GM12892 (cell line): ENCODE results near the gene CX3CR1.

ENCODE experiments used
- DNase-seq: peaks from one replicate; pipeline ENCODE4 v3.0.0; 2011; ENCODE audit not compliant: insufficient read length
- FAIRE-seq: peaks from 2 replicates; lab custom pipeline; 2011; peaks lifted over from hg19 to GRCh38; lab: Jason Lieb, UNC
- POLR2A ChIP-seq: IDR thresholded peaks from 2 replicates; pipeline ENCODE4 v1.6.1; 2011; ENCODE audit warnings: low read depth, low read length, control low read depth
- POLR2AphosphoS5 ChIP-seq: IDR thresholded peaks from 2 replicates; pipeline ENCODE4 v1.6.1; 2011; ENCODE audit warnings: low read depth, low read length, control low read depth
- TAF1 ChIP-seq: IDR thresholded peaks from 2 replicates; pipeline ENCODE4 v1.6.1; 2011; ENCODE audit warnings: low read depth, mild to moderate bottlenecking, control low read depth, low read length, borderline replicate concordance

Gene CX3CR1

GRCh38 chr3:39288300-39288808, 8.5 kb upstream of the CX3CR1 start:
- DNase-seq (peak; percentile 89), FAIRE-seq (peak; percentile 97)
- TF ChIP-seq POLR2A (no peak), TAF1 (0 out of 2 replicates have a peak, but pooled peaks have one; percentile 32)

- DNase-seq, result no peak
- no peak for TF ChIP-seq POLR2AphosphoS5
- TF ChIP-seq POLR2A, result no peak
- no peak for TF ChIP-seq TAF1
- FAIRE-seq, result peak; percentile 14
Measured at GRCh38 chr3:39287216-39288164, 7.7 kb upstream of the CX3CR1 start.

- DNase-seq (no peak), FAIRE-seq (no peak)
Measured at GRCh38 chr3:39286771-39287170, 6.9 kb upstream of the CX3CR1 start.

GRCh38 chr3:39285332-39285731, 5.5 kb upstream of the CX3CR1 start:
- no peak for FAIRE-seq
- TF ChIP-seq POLR2A (no peak), TAF1 (no peak), POLR2AphosphoS5 (no peak)
- no peak for DNase-seq

More at GRCh38 chr3:39286771-39287170, 6.9 kb upstream of the CX3CR1 start:
- TF ChIP-seq POLR2AphosphoS5 (no peak), TAF1 (no peak), POLR2A (no peak)

GRCh38 chr3:39284457-39284881, 4.6 kb upstream of the CX3CR1 start:
- no peak for DNase-seq
- TF ChIP-seq POLR2A (no peak), POLR2AphosphoS5 (no peak), TAF1 (no peak)
- no peak for FAIRE-seq

GRCh38 chr3:39282057-39282456, 2.2 kb upstream of the CX3CR1 start:
- TF ChIP-seq POLR2AphosphoS5 (no peak), POLR2A (no peak), TAF1 (no peak)
- FAIRE-seq, result no peak

GRCh38 chr3:39281533-39281932, 1.7 kb upstream of the CX3CR1 start:
- FAIRE-seq, result no peak
- DNase-seq, result no peak
- TF ChIP-seq TAF1, result no peak
- no peak for TF ChIP-seq POLR2AphosphoS5
- no peak for TF ChIP-seq POLR2A

More at GRCh38 chr3:39282057-39282456, 2.2 kb upstream of the CX3CR1 start:
- DNase-seq, result no peak

- DNase-seq (no peak), FAIRE-seq (no peak)
- no peak for TF ChIP-seq POLR2AphosphoS5
- no peak for TF ChIP-seq TAF1
- TF ChIP-seq POLR2A, result no peak
Measured at GRCh38 chr3:39280571-39280970, 735 bp upstream of the CX3CR1 start.

- TF ChIP-seq POLR2AphosphoS5, result no peak
- no peak for DNase-seq
- no peak for FAIRE-seq
Measured at GRCh38 chr3:39278616-39278935, 1.3 kb downstream of the CX3CR1 start.

- FAIRE-seq (no peak), DNase-seq (no peak)
Measured at GRCh38 chr3:39277893-39278615, 1.8 kb downstream of the CX3CR1 start.

GRCh38 chr3:39276746-39277145, 3.1 kb downstream of the CX3CR1 start:
- DNase-seq, result no peak
- no peak for FAIRE-seq
- TF ChIP-seq TAF1, result no peak
- TF ChIP-seq POLR2A, result no peak
- TF ChIP-seq POLR2AphosphoS5, result no peak

More at GRCh38 chr3:39277893-39278615, 1.8 kb downstream of the CX3CR1 start:
- no peak for TF ChIP-seq POLR2A
- no peak for TF ChIP-seq POLR2AphosphoS5
- TF ChIP-seq TAF1, result no peak
